Thoracic aorta (tissue), 2 donors: ENCODE results near the gene DHCR7. TPM values are rescaled to one million over a fixed set of nuclear protein-coding genes. Genes with fewer than 3 reads are reported as not detected.

ENCODE experiments used
- ATAC-seq: fragments of 150-250 bp; one replicate; pipeline ENCODE4 v1.8.0; 2017; ENCODE audit warnings: low read depth; ENCODE audit not compliant: insufficient number of reproducible peaks, low FRiP score
- DNase-seq: peaks from one replicate; pipeline ENCODE4 v3.0.0-alpha.2; 2020; ENCODE audit warnings: low spot score
- H3K27ac ChIP-seq, 2 donors: fragments of 200-600 bp; sonication (generic); 1 replicate in 1 of 2; 2 replicates in 1 of 2; pipeline ENCODE4 v1.5.1; 2016; ENCODE audit warnings: mild to moderate bottlenecking in 2 of 2, moderate library complexity in 2 of 2
- H3K27me3 ChIP-seq: fragments of 200-600 bp; sonication (generic); replicated peaks from 2 replicates; pipeline ENCODE4 v1.6.0; 2016; ENCODE audit warnings: mild to moderate bottlenecking; ENCODE audit not compliant: insufficient read depth
- H3K36me3 ChIP-seq: fragments of 200-600 bp; sonication (generic); one replicate; pipeline ENCODE4 v1.5.1; 2016
- H3K4me1 ChIP-seq, 2 donors: fragments of 200-600 bp; sonication (generic); 1 replicate in 1 of 2; 2 replicates in 1 of 2; pipeline versions ENCODE4 v1.5.1 to v1.6.0; 2016; ENCODE audit warnings: low read depth in 2 of 2, mild to moderate bottlenecking in 1 of 2; ENCODE audit not compliant: control insufficient read depth in 1 of 2
- H3K4me3 ChIP-seq: fragments of 200-600 bp; sonication (generic); 2 replicates; pipeline ENCODE4 v1.5.1; 2016; ENCODE audit warnings: mild to moderate bottlenecking
- H3K9me3 ChIP-seq: fragments of 200-600 bp; sonication (generic); 2 replicates; pipeline ENCODE4 v1.5.1; 2016
- total RNA-seq, 2 donors: library from RNA; depleted of rRNA; stranded (reverse); fragments of >200 nt; gene quantifications; one replicate each; pipeline versions ENCODE4 v1.1.0 to v1.2.3, GENCODE V29; 2016
- TF ChIP-seq, protein P1 (sequence below): fragments of 200-600 bp; sonication (generic); IDR thresholded peaks from one replicate; pipeline ENCODE4 v1.5.1; 2019; ENCODE audit warnings: antibody characterized with exemption

The DHCR7 gene
- total RNA-seq, 2 donors from 2014 or later: 6.6 to 17.6 TPM

DNA sequence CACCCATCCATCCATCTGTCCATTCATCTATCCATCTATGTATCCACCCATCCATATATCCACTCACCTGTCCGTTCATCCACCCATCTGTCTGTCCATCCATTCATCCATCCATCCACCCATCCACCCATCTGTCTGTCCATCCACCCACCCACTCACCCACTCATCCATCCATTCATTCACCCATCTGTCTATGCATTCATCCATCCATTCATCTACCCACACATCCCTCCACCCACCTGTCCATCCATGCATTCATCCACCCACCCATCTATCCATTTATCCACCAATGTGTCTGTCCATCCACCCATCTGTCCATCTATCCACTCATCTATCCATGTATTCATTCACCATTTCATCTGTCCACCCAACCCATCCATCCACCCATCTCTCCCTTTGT, 38.1 kb upstream of the DHCR7 start:
- Histone ChIP-seq H3K9me3 (no peaks in the 10 kb centered on the region), H3K4me1 (no peaks in the 10 kb centered on the region), H3K36me3 (peaks cover 53% of the 10 kb centered on the region), H3K4me3 (no peak overlapping the region), H3K27ac (no peak overlapping the region), H3K27me3 (no peaks in the 10 kb centered on the region)
- TF ChIP-seq, protein P1, sequence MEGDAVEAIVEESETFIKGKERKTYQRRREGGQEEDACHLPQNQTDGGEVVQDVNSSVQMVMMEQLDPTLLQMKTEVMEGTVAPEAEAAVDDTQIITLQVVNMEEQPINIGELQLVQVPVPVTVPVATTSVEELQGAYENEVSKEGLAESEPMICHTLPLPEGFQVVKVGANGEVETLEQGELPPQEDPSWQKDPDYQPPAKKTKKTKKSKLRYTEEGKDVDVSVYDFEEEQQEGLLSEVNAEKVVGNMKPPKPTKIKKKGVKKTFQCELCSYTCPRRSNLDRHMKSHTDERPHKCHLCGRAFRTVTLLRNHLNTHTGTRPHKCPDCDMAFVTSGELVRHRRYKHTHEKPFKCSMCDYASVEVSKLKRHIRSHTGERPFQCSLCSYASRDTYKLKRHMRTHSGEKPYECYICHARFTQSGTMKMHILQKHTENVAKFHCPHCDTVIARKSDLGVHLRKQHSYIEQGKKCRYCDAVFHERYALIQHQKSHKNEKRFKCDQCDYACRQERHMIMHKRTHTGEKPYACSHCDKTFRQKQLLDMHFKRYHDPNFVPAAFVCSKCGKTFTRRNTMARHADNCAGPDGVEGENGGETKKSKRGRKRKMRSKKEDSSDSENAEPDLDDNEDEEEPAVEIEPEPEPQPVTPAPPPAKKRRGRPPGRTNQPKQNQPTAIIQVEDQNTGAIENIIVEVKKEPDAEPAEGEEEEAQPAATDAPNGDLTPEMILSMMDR: no peak
- DNase-seq: no peak
- no peak for ATAC-seq

- Histone ChIP-seq H3K4me3 (no peak overlapping the region), H3K9me3 (no peaks in the 10 kb centered on the region), H3K36me3 (peaks cover 55% of the 10 kb centered on the region), H3K4me1 (no peaks in the 10 kb centered on the region), H3K27me3 (no peaks in the 10 kb centered on the region), H3K27ac (no peak overlapping the region)
- TF ChIP-seq, protein P1: no peak
- ATAC-seq: no peak
- DNase-seq: no peak
These were observed 37.3 kb upstream of the DHCR7 start for GRCh38 chr11:71485466-71485865.

- H3K4me1 ChIP-seq: no peaks in the 10 kb centered on the region
- no peaks in the 10 kb centered on the region for H3K9me3 ChIP-seq
- DNase-seq (no peak), ATAC-seq (no peak)
- no peak overlapping the region for H3K27ac ChIP-seq
- TF ChIP-seq, protein P1: no peak
- H3K36me3 ChIP-seq: peaks cover 55% of the 10 kb centered on the region
- H3K4me3 ChIP-seq: no peak overlapping the region
- no peaks in the 10 kb centered on the region for H3K27me3 ChIP-seq
These were observed 36.8 kb upstream of the DHCR7 start for GRCh38 chr11:71485063-71485399.

GRCh38 chr11:71484248-71485062, 36.3 kb upstream of the DHCR7 start:
- Histone ChIP-seq H3K4me1 (no peaks in the 10 kb centered on the region), H3K27ac (no peak overlapping the region), H3K4me3 (no peak overlapping the region), H3K27me3 (no peaks in the 10 kb centered on the region), H3K9me3 (no peaks in the 10 kb centered on the region), H3K36me3 (peaks cover 53% of the 10 kb centered on the region)
- ATAC-seq (no peak), DNase-seq (no peak)
- TF ChIP-seq, protein P1: no peak

- no peak for DNase-seq
- peaks cover 53% of the 10 kb centered on the region for H3K36me3 ChIP-seq
- TF ChIP-seq, protein P1: no peak
These were observed 35.5 kb upstream of the DHCR7 start for GRCh38 chr11:71483692-71484091.

More at GRCh38 chr11:71483692-71484091, 35.5 kb upstream of the DHCR7 start:
- H3K27ac ChIP-seq: no peak overlapping the region
- no peak overlapping the region for H3K4me3 ChIP-seq
- no peaks in the 10 kb centered on the region for H3K9me3 ChIP-seq
- H3K4me1 ChIP-seq: no peaks in the 10 kb centered on the region
- no peak for ATAC-seq
- no peaks in the 10 kb centered on the region for H3K27me3 ChIP-seq
